HUDEP-2 (cell line): ENCODE measurements around the gene CADPS.

Experiments used
- DNase-seq, 76 experiments: peaks; one replicate each; lab custom pipeline; 2025; ENCODE audit not compliant: unreplicated experiment in 76 of 76; lab: John Stamatoyannopoulos, UW

The CADPS gene

GRCh38 chr3:62655056-62655690 is 220.0 kb downstream of the CADPS start:
- no peak for DNase-seq

- DNase-seq = no peak
These were observed 221.4 kb downstream of the CADPS start for GRCh38 chr3:62653796-62654195.

GRCh38 chr3:62647711-62648110 is 227.5 kb downstream of the CADPS start:
- no peak for DNase-seq

- DNase-seq = no peak
These were observed 230.7 kb downstream of the CADPS start for GRCh38 chr3:62644493-62644892.

- no peak for DNase-seq
These were observed 236.9 kb downstream of the CADPS start for GRCh38 chr3:62638316-62638715.

GRCh38 chr3:62636235-62636826 is 238.9 kb downstream of the CADPS start:
- DNase-seq = no peak

GRCh38 chr3:62632510-62633294 is 242.5 kb downstream of the CADPS start:
- no peak for DNase-seq

GRCh38 chr3:62631488-62631887 is 243.7 kb downstream of the CADPS start:
- no peak for DNase-seq

- DNase-seq = no peak
These were observed 244.6 kb downstream of the CADPS start for GRCh38 chr3:62630664-62631063.

- no peak for DNase-seq
These were observed 249.9 kb downstream of the CADPS start for GRCh38 chr3:62625268-62625667.

- no peak for DNase-seq
These were observed 251.0 kb downstream of the CADPS start for GRCh38 chr3:62624185-62624584.

- peak in 24 of 76 experiments; percentile 3 to 35 (median 13) for DNase-seq
These were observed 252.6 kb downstream of the CADPS start for GRCh38 chr3:62622553-62623174.

- no peak for DNase-seq
These were observed 253.3 kb downstream of the CADPS start for GRCh38 chr3:62621925-62622324.

GRCh38 chr3:62621176-62621575 is 254.0 kb downstream of the CADPS start:
- DNase-seq = no peak

- no peak for DNase-seq
These were observed 259.9 kb downstream of the CADPS start for GRCh38 chr3:62615258-62615849.

- no peak for DNase-seq
These were observed 260.7 kb downstream of the CADPS start for GRCh38 chr3:62614527-62614926.

GRCh38 chr3:62611541-62612240 is 263.5 kb downstream of the CADPS start:
- DNase-seq = no peak

GRCh38 chr3:62607287-62608029 is 267.8 kb downstream of the CADPS start:
- DNase-seq = no peak

GRCh38 chr3:62605413-62606068 is 269.7 kb downstream of the CADPS start:
- DNase-seq = no peak
